Adipocyte (in vitro differentiated cells): Measurements from ENCODE around the gene C10orf90.
A peak's percentile ranks its signal among the peaks of the same experiment; 100 is the strongest.

Experiments used
- DNase-seq: peaks from one replicate; pipeline ENCODE4 v3.0.0-alpha.2; 2015; ENCODE audit warnings: low read depth
- H3K27me3 ChIP-seq: replicated peaks from 2 replicates; pipeline ENCODE4 v1.7.0; 2013; ENCODE audit warnings: mild to moderate bottlenecking, low read length, moderate library complexity; ENCODE audit not compliant: control insufficient read depth, insufficient read depth
- H3K36me3 ChIP-seq: 2 replicates; pipeline ENCODE4 v1.7.0; 2013; ENCODE audit warnings: low read length, mild to moderate bottlenecking, moderate library complexity; ENCODE audit not compliant: control insufficient read depth, insufficient read depth, severe bottlenecking
- H3K4me1 ChIP-seq: 2 replicates; pipeline ENCODE4 v1.7.0; 2013; ENCODE audit warnings: mild to moderate bottlenecking, low read length, moderate library complexity; ENCODE audit not compliant: control insufficient read depth, insufficient read depth
- H3K4me3 ChIP-seq: 2 replicates; pipeline ENCODE4 v1.7.0; 2013; ENCODE audit warnings: mild to moderate bottlenecking, low read length, moderate library complexity
- H3K9ac ChIP-seq: 2 replicates; pipeline ENCODE4 v1.7.0; 2013; ENCODE audit warnings: mild to moderate bottlenecking, low read length, moderate library complexity
- H3K9me3 ChIP-seq: 2 replicates; pipeline ENCODE4 v1.7.0; 2013; ENCODE audit warnings: mild to moderate bottlenecking, low read length, moderate library complexity; ENCODE audit not compliant: control insufficient read depth

Gene C10orf90

DNA sequence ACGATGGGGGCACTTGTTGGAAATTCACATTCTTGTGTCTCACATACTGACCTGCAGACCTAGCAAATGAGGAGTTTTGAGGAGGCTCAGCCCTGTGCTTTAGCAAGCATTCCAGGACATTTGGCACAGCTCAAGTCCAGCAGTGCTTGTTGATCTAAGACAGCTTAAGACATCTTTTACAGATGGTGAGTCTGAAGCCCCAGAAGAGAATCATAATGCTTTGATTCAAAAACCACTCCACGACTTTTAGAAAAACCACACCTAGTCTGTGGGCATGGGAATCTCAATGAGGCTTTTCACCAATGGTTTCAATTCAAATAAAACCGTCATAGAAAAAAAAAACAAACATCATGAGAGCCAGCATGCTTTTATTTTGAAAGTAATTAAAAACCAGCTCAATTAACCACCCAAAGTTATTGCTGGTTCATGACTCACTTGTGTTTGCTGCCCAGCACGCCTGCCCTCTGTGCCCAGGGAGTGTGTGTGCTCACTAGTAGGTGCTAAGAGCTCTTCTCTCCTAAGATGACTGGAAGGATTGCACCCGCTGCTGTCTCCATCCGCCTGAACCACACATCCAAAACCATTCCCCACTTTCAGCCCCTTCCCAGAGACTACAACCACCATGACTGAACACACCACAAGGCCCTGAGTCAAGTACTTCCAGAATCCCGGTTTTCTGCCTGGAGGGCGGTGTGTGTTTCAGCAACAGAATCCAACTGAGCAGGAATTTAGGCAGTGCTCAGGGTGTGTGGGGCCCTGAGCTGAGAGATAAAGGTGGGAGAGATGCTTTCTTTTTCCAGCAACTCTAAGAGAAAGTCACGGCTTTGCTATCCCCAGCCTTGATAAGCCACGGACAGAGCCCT is 152.0 kb downstream of the C10orf90 start:
- H3K9me3 ChIP-seq, result no peaks in the 10 kb centered on the region
- no peaks in the 10 kb centered on the region for H3K4me1 ChIP-seq
- H3K36me3 ChIP-seq, result no peaks in the 10 kb centered on the region
- no peak for DNase-seq
- no peak overlapping the region for H3K9ac ChIP-seq
- no peak overlapping the region for H3K4me3 ChIP-seq
- H3K27me3 ChIP-seq, result peaks cover 7% of the 10 kb centered on the region

DNA sequence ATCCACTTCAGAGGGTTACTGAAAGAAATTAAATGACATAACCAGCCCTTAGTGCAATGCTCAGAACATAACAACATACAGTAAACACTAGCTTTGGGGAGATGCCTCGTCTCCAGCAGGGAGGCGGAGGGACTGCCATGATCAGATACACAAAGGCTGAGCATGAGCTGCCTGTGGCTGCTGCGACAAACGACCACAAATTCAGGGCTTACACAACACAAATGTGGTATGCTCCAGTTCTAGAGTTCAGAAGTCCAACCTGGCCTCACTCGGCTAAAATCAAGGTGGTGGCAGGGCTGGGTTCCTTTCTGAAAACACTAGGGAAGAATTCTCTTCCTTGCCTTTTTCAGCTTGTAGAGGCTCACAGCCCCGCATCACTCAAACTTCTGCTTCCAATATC is 154.0 kb downstream of the C10orf90 start:
- no peak overlapping the region for H3K9ac ChIP-seq
- DNase-seq, result no peak
- no peaks in the 10 kb centered on the region for H3K36me3 ChIP-seq
- no peaks in the 10 kb centered on the region for H3K9me3 ChIP-seq
- H3K27me3 ChIP-seq, result no peaks in the 10 kb centered on the region
- H3K4me3 ChIP-seq, result no peak overlapping the region
- H3K4me1 ChIP-seq, result peaks cover 8% of the 10 kb centered on the region

DNA sequence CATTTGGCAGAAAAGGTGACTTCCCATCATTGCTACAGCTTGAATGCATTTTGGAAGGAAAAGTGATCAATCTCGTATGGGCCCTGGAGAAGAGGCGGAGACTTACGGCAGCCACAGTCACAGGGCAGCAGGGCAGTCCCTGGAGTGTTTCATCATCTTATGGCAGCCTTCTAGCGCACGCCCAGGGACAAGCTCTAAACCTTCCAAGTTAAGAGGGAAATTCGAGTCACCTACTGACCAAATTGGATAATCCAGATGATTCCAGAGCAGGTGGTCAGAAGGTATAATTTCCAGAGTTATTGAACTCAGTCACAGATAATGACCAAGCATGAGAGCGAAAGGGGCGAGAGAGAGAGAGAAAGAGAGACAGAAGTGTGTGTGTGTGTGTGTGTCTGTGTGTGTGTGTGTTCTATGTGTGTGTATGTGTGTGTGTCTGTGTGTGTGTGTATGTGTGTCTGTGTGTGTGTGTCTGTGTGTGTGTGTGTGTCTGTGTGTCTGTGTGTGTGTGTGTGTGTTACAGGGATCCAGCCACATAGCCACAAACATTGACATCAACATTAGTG is 158.5 kb downstream of the C10orf90 start:
- Histone ChIP-seq H3K9me3 (no peaks in the 10 kb centered on the region), H3K36me3 (no peaks in the 10 kb centered on the region), H3K27me3 (no peaks in the 10 kb centered on the region), H3K4me1 (peaks cover 8% of the 10 kb centered on the region), H3K9ac (no peak overlapping the region), H3K4me3 (peak overlapping the region; percentile 8)
- DNase-seq, result no peak

DNA sequence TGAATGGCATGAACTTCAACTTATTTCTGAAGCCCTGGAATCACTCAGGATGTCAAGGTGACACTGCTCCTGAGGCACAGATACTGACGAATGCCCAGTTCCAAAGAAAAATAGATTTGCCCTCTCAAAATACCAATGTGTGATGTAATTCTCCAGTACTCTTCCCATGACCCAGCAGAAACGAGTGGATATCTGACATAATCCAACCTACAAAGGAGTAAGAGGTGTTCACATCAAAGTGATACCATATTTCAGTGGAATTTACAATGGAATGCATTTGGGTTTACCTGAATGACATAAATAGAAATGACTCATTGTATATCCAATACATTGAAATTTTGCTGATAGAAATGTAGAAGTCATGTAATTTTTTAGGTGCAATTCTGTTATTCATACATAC is 161.3 kb downstream of the C10orf90 start:
- Histone ChIP-seq H3K27me3 (no peaks in the 10 kb centered on the region), H3K9ac (no peak overlapping the region), H3K36me3 (no peaks in the 10 kb centered on the region), H3K4me3 (no peak overlapping the region), H3K9me3 (no peaks in the 10 kb centered on the region), H3K4me1 (peaks cover 8% of the 10 kb centered on the region)
- no peak for DNase-seq

DNA sequence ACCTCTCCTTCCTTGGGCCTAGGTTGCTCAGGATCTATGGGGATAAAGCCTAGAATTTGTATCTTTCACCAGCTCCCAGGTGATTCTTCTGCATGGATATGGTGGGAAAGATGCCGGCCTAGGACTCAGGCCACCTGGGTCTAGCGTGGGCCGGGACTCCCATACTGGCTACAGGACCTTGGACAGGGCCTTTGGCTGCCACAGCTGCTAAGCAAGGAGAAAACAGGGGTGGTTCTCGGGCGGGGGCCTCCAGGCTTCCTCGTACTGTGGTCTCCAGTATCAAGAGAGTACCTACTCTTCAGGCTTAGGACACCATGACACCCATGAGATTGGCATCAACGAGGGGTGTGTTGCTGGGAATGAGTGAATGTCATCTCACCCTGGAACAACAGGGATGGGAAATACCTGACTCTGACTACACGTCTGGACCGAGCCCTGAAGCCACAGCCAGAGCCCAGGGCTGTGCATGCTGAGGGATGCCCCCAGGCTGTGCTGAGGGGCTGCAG is 161.9 kb downstream of the C10orf90 start:
- Histone ChIP-seq H3K36me3 (no peaks in the 10 kb centered on the region), H3K4me3 (no peak overlapping the region), H3K9me3 (no peaks in the 10 kb centered on the region), H3K4me1 (peaks cover 8% of the 10 kb centered on the region), H3K27me3 (no peaks in the 10 kb centered on the region), H3K9ac (no peak overlapping the region)
- no peak for DNase-seq

DNA sequence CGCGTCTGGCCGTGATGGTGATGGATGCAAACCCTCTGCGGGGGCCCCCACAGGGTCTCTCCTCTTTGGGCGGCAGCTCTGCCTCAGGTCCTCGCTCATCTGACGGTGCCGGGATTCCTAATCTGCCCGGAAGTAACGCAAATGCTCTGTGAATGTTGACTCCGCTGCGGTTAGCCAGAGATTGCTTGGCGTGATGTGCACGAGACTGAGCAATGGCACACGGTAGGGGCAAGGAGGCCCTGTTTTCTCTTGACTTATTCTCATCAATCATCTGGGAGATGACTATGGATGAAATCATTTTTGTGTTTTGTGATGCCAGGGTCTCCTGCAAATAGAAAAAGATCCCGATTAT is 165.8 kb downstream of the C10orf90 start:
- H3K4me3 ChIP-seq, result no peak overlapping the region
- no peaks in the 10 kb centered on the region for H3K27me3 ChIP-seq
- no peaks in the 10 kb centered on the region for H3K9me3 ChIP-seq
- H3K36me3 ChIP-seq, result no peaks in the 10 kb centered on the region
- no peak for DNase-seq
- peaks cover 13% of the 10 kb centered on the region for H3K4me1 ChIP-seq
- no peak overlapping the region for H3K9ac ChIP-seq

DNA sequence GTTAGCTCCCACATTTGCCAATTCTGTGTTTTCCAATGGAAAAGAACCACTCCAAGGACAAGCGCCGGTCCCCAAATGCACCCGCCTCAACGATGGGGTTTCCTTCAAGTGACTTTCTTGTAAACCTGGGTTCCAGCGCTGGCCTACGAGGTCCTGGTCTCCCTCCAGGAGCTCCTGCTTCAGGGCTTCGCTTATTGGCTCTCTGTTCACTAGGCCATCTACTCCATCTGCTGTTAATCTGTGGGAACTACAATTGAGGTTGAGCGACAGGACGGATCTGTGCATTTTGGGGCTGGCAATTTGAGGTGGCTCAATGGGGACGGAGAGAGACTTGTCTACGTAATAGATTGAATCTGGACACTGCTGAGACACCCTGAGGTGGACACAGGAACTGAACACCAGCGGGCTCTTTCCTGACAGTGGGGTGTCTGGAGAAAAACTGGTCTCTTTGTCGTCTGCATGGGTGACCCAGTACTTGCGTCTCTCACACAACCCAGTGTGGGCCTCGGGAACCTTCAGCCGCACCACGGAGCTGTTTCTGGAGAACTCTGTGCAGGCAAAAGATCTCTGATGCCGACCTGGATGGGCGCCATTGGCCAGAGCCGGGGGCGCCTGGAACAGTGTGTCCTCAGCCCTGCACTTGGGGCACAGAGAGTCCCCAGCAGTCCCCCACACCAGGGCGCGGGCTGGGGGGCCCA is 166.3 kb downstream of the C10orf90 start:
- H3K27me3 ChIP-seq, result no peaks in the 10 kb centered on the region
- peak overlapping the region; percentile 7 for H3K9ac ChIP-seq
- peaks cover 13% of the 10 kb centered on the region for H3K4me1 ChIP-seq
- no peaks in the 10 kb centered on the region for H3K36me3 ChIP-seq
- peak; percentile 87 for DNase-seq
- no peak overlapping the region for H3K4me3 ChIP-seq
- H3K9me3 ChIP-seq, result no peaks in the 10 kb centered on the region

DNA sequence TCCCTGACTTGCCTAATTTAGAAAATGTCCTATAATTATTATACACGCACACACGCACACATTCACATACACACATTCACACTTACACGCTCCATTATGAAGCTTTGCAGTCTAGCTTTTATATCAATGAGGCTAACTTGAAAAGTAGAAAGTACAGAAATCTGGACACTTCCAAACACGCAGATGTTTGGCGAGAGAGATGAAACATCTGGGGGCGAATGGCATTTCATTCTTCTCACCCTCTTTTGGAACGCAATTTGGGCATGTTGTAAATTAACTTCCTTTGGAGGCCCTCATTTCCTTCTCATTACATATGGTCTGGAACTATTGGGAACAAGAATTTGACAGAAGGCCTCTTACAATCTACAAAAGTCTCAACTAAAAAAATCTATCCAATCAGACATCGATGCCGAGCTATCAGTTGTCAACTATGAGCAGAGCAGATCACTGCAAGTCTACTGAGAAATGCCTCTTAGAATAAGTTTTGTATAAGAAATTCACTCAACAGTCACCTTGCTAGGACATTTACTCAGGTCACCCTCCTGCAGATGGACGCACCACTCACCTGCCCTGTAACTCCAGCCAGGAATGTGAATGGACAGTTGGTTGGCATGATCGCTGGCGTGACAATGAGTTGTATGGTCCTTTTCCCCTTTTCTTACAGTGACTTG is 167.0 kb downstream of the C10orf90 start:
- peak overlapping the region; percentile 7 for H3K9ac ChIP-seq
- H3K9me3 ChIP-seq, result no peaks in the 10 kb centered on the region
- H3K4me3 ChIP-seq, result no peak overlapping the region
- H3K4me1 ChIP-seq, result peaks cover 13% of the 10 kb centered on the region
- H3K27me3 ChIP-seq, result no peaks in the 10 kb centered on the region
- H3K36me3 ChIP-seq, result no peaks in the 10 kb centered on the region
- DNase-seq, result no peak

DNA sequence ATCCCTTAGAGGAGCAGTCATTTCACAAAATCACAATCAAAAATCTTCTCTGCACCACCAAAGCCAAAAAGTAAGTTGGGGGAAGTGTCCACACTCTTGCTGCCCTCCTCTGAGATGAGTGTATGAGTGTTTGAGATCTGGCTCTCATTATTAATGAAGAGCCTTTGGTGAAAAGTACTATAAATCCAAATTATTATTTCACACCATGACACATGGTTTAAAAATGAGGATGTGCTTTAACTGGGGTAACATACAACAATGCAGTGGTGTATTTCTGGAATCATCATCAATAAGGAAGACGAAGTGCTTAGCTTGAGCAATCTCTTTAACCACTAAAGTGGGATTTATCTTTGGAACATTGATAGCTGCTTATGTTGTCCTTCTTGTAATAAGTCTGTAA is 168.1 kb downstream of the C10orf90 start:
- no peaks in the 10 kb centered on the region for H3K27me3 ChIP-seq
- H3K4me1 ChIP-seq, result peaks cover 13% of the 10 kb centered on the region
- H3K4me3 ChIP-seq, result no peak overlapping the region
- no peak overlapping the region for H3K9ac ChIP-seq
- H3K36me3 ChIP-seq, result no peaks in the 10 kb centered on the region
- DNase-seq, result no peak
- no peaks in the 10 kb centered on the region for H3K9me3 ChIP-seq

DNA sequence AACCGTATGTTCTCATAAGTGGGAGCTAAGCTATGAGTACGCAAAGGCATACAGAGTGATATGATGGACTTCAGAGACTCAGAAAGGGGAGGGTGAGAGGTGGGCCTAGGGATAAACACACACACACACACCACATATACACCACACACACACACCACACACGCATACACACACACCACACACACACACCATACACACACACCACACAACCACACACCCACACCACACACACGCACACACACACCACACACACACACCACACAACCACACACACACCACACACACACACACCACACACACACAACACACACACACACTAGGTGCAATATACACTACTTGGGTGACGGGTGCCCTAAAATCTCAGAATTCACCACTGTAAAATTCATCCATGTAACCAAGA is 168.7 kb downstream of the C10orf90 start:
- Histone ChIP-seq H3K9me3 (no peaks in the 10 kb centered on the region), H3K4me3 (no peak overlapping the region), H3K27me3 (no peaks in the 10 kb centered on the region), H3K4me1 (peaks cover 13% of the 10 kb centered on the region), H3K9ac (no peak overlapping the region), H3K36me3 (no peaks in the 10 kb centered on the region)
- DNase-seq, result no peak

DNA sequence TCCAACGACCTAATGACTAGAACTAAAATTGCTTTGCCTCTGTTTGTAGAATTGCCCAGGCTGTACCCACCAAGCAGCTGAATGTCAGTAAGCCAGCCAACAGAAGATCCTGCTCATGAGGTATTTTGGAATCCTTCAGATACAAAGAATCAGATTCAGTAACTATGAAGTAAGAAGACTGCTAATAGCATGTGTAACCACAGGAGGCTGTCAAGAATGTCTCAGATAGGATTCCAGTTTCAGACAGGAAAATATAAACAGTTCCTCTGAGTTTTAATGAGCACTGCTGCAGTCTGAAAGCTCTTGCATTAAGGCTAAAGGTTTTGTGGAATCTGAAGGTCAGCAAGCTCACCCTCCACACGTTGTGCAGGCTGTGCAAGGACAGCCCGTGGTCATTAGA is 169.6 kb downstream of the C10orf90 start:
- H3K9ac ChIP-seq, result no peak overlapping the region
- H3K36me3 ChIP-seq, result no peaks in the 10 kb centered on the region
- DNase-seq, result peak; percentile 51
- H3K9me3 ChIP-seq, result no peaks in the 10 kb centered on the region
- H3K4me1 ChIP-seq, result peaks cover 13% of the 10 kb centered on the region
- no peaks in the 10 kb centered on the region for H3K27me3 ChIP-seq
- no peak overlapping the region for H3K4me3 ChIP-seq
